GM12891 (cell line): ENCODE measurements around the gene ZAR1.

Experiments
- POLR2A ChIP-seq: IDR thresholded peaks from 2 replicates; pipeline ENCODE4 v1.6.1; 2011; ENCODE audit warnings: low read depth, low read length, control low read depth
- POLR2AphosphoS5 ChIP-seq: IDR thresholded peaks from 2 replicates; pipeline ENCODE4 v1.6.1; 2011; ENCODE audit warnings: low read depth, low read length, control low read depth
- POU2F2 ChIP-seq: IDR thresholded peaks from 2 replicates; pipeline ENCODE4 v1.6.1; 2011; ENCODE audit warnings: low read depth, mild to moderate bottlenecking, control low read depth, low read length, moderate library complexity

- TF ChIP-seq POLR2A (no peak), POLR2AphosphoS5 (no peak), POU2F2 (no peak)
These were observed 52.8 kb downstream of the ZAR1 start for GRCh38 chr4:48542888-48543287.
